Breast epithelium (tissue), 4 donors: Measurements from ENCODE around the gene CLTC. TPM values are rescaled to one million over a fixed set of nuclear protein-coding genes. Genes with fewer than 3 reads are reported as not detected.
A peak's percentile ranks its signal among the peaks of the same experiment; 100 is the strongest.

ENCODE experiments used
- DNase-seq, 2 donors: peaks; one replicate each; pipeline ENCODE4 v3.0.0-alpha.2; 2019; ENCODE audit warnings: low spot score in 2 of 2
- H3K27ac ChIP-seq, 2 donors: fragments of 200-600 bp; sonication (generic) in 1 of 2; one replicate each; pipeline ENCODE4 v1.5.1; 2016 to 2019; ENCODE audit warnings: mild to moderate bottlenecking in 1 of 2
- H3K27me3 ChIP-seq, 2 donors: fragments of 200-600 bp; sonication (generic) in 1 of 2; one replicate each; pipeline versions ENCODE4 v1.5.1 to v1.6.0; 2017 to 2019; ENCODE audit warnings: control low read depth in 1 of 2, mild to moderate bottlenecking in 1 of 2
- H3K36me3 ChIP-seq: fragments of 200-600 bp; one replicate; pipeline ENCODE4 v1.5.1; 2019
- H3K4me1 ChIP-seq, 2 donors: fragments of 200-600 bp; sonication (generic); one replicate each; pipeline ENCODE4 v1.5.1; 2016 to 2019; ENCODE audit warnings: control low read depth in 1 of 2
- H3K4me3 ChIP-seq, 3 donors: fragments of 200-600 bp; sonication (generic); 1 replicate in 2 of 3; 2 replicates in 1 of 3; pipeline ENCODE4 v1.5.1; 2016 to 2019; ENCODE audit warnings: mild to moderate bottlenecking in 3 of 3, moderate library complexity in 2 of 3
- H3K9me3 ChIP-seq, 2 donors: fragments of 200-600 bp; sonication (generic) in 1 of 2; one replicate each; pipeline ENCODE4 v1.5.1; 2016 to 2019; ENCODE audit warnings: control low read depth in 1 of 2
- CTCF ChIP-seq, 3 donors: fragments of 450-650 bp; IDR thresholded peaks; one replicate each; pipeline ENCODE4 v1.5.1; 2016 to 2017; ENCODE audit warnings: antibody characterized with exemption in 3 of 3, mild to moderate bottlenecking in 3 of 3, moderate library complexity in 3 of 3
- POLR2A ChIP-seq: fragments of 450-650 bp; IDR thresholded peaks from one replicate; pipeline ENCODE4 v1.6.1; 2016; ENCODE audit warnings: antibody characterized with exemption, mild to moderate bottlenecking, moderate library complexity
- POLR2AphosphoS5 ChIP-seq, 3 donors: sonication (generic); formaldehyde crosslinking; IDR thresholded peaks; one replicate each; pipeline ENCODE4 v1.6.1; 2017; ENCODE audit warnings: antibody characterized with exemption in 3 of 3
- intact Hi-C: fragments of 100-400 bp; cut with DNase I; formaldehyde crosslinking; loops from one replicate; pipeline ENCODE4 v1.15.1; 2023; ENCODE audit warnings: low total_unique reads
- total RNA-seq, 3 donors: library from RNA; depleted of rRNA; stranded (reverse); fragments of >200 nt; gene quantifications; one replicate each; pipeline ENCODE4 v1.1.0, GENCODE V29; 2016

Gene CLTC
- total RNA-seq, 3 donors from 2014 or later = 199 to 231 (median 213) TPM

- Histone ChIP-seq H3K4me1 (peaks cover 0 to 2% of the 10 kb centered on the region in 2 donors), H3K27me3 (no peaks in the 10 kb centered on the region), H3K36me3 (no peaks in the 10 kb centered on the region), H3K27ac (peak overlapping the region in 1 of 2 donors; percentile 70), H3K4me3 (no peak overlapping the region), H3K9me3 (no peaks in the 10 kb centered on the region)
- no peak for TF ChIP-seq CTCF (IDR thresholded peaks at IDR 0.05)
- no peak for TF ChIP-seq POLR2A
- TF ChIP-seq POLR2AphosphoS5 (IDR thresholded peaks at IDR 0.05) = no peak
- intact Hi-C loops = no loop called here
- no peak for DNase-seq
Measured at GRCh38 chr17:59722623-59723022, 102.9 kb downstream of the CLTC start.

GRCh38 chr17:59723041-59723440, 103.3 kb downstream of the CLTC start:
- intact Hi-C loops = no loop called here
- no peak overlapping the region for H3K4me3 ChIP-seq
- H3K27ac ChIP-seq = peak overlapping the region; percentile 25 to 70
- DNase-seq = no peak
- no peak for TF ChIP-seq POLR2A
- no peak for TF ChIP-seq CTCF (IDR thresholded peaks at IDR 0.05)
- TF ChIP-seq POLR2AphosphoS5 (IDR thresholded peaks at IDR 0.05) = no peak
- no peaks in the 10 kb centered on the region for H3K9me3 ChIP-seq
- H3K36me3 ChIP-seq = no peaks in the 10 kb centered on the region
- H3K4me1 ChIP-seq = peaks cover 0 to 2% of the 10 kb centered on the region in 2 donors
- no peaks in the 10 kb centered on the region for H3K27me3 ChIP-seq

- no peaks in the 10 kb centered on the region for H3K27me3 ChIP-seq
- intact Hi-C loops = no loop called here
- H3K36me3 ChIP-seq = no peaks in the 10 kb centered on the region
- TF ChIP-seq POLR2AphosphoS5 (IDR thresholded peaks at IDR 0.05) = no peak
- no peak overlapping the region for H3K4me3 ChIP-seq
- peaks cover 0 to 2% of the 10 kb centered on the region in 2 donors for H3K4me1 ChIP-seq
- H3K9me3 ChIP-seq = no peaks in the 10 kb centered on the region
- peak overlapping the region; percentile 25 to 70 for H3K27ac ChIP-seq
- DNase-seq = no peak
Measured at GRCh38 chr17:59723607-59724006, 103.9 kb downstream of the CLTC start.

GRCh38 chr17:59725691-59726090, 106.0 kb downstream of the CLTC start:
- no peaks in the 10 kb centered on the region for H3K36me3 ChIP-seq
- no peaks in the 10 kb centered on the region for H3K27me3 ChIP-seq
- peaks cover 0 to 2% of the 10 kb centered on the region in 2 donors for H3K4me1 ChIP-seq
- H3K27ac ChIP-seq = peak overlapping the region; percentile 55 to 81
- no peak overlapping the region for H3K4me3 ChIP-seq
- TF ChIP-seq POLR2AphosphoS5 (IDR thresholded peaks at IDR 0.05) = no peak
- no peak for TF ChIP-seq POLR2A
- TF ChIP-seq CTCF (IDR thresholded peaks at IDR 0.05) = no peak
- H3K9me3 ChIP-seq = no peaks in the 10 kb centered on the region
- no peak for DNase-seq
- intact Hi-C loops = loop anchor here (2.0 kb wide), 1 partner anchor 17 kb away; no protein-coding TSS in a partner anchor

- no peaks in the 10 kb centered on the region for H3K9me3 ChIP-seq
- no peak for DNase-seq
- no peak overlapping the region for H3K4me3 ChIP-seq
- no peaks in the 10 kb centered on the region for H3K27me3 ChIP-seq
- H3K36me3 ChIP-seq = no peaks in the 10 kb centered on the region
- TF ChIP-seq CTCF (IDR thresholded peaks at IDR 0.05) (no peak), POLR2AphosphoS5 (IDR thresholded peaks at IDR 0.05) (no peak), POLR2A (no peak)
- H3K27ac ChIP-seq = no peak overlapping the region
- H3K4me1 ChIP-seq = peaks cover 0 to 2% of the 10 kb centered on the region in 2 donors
- intact Hi-C loops = loop anchor here (2.0 kb wide), 1 partner anchor 19 kb away; no protein-coding TSS in a partner anchor
Measured at GRCh38 chr17:59727817-59728533, 108.3 kb downstream of the CLTC start.
